Liver (tissue), 9 donors: Measurements from ENCODE around the gene KCTD3. TPM values are rescaled to one million over a fixed set of nuclear protein-coding genes. Genes with fewer than 3 reads are reported as not detected.
A peak's percentile ranks its signal among the peaks of the same experiment; 100 is the strongest.

ENCODE experiments used
- DNase-seq: peaks from one replicate; pipeline ENCODE4 v3.0.0-alpha.2; 2017; ENCODE audit warnings: low spot score
- H3K27ac ChIP-seq, 2 donors: one replicate each; pipeline ENCODE4 v1.7.0; 2013; ENCODE audit warnings: inconsistent platforms in 2 of 2, low read length in 2 of 2, control low read depth in 1 of 2, low read depth in 1 of 2, mild to moderate bottlenecking in 1 of 2
- H3K27me3 ChIP-seq, 4 donors: one replicate each; pipeline versions ENCODE4 v1.6.1 to v1.7.0; 2013; ENCODE audit warnings: low read length in 3 of 4, inconsistent platforms in 1 of 4, mild to moderate bottlenecking in 1 of 4, moderate library complexity in 1 of 4; ENCODE audit not compliant: control insufficient read depth in 4 of 4, insufficient read depth in 4 of 4
- H3K36me3 ChIP-seq, 4 donors: one replicate each; pipeline versions ENCODE4 v1.6.1 to v1.7.0; 2013; ENCODE audit warnings: low read length in 3 of 4, mild to moderate bottlenecking in 3 of 4, low read depth in 1 of 4, moderate library complexity in 1 of 4; ENCODE audit not compliant: control insufficient read depth in 4 of 4, insufficient read depth in 3 of 4
- H3K4me1 ChIP-seq, 4 donors: one replicate each; pipeline versions ENCODE4 v1.6.1 to v1.7.0; 2013; ENCODE audit warnings: low read length in 3 of 4, mild to moderate bottlenecking in 3 of 4, moderate library complexity in 1 of 4; ENCODE audit not compliant: control insufficient read depth in 4 of 4, insufficient read depth in 4 of 4
- H3K4me3 ChIP-seq, 3 donors: one replicate each; pipeline versions ENCODE4 v1.6.1 to v1.7.0; 2013; ENCODE audit warnings: low read length in 3 of 3, control low read depth in 1 of 3, low read depth in 1 of 3, mild to moderate bottlenecking in 1 of 3
- H3K9ac ChIP-seq, 2 donors: one replicate each; pipeline ENCODE4 v1.7.0; 2013; ENCODE audit warnings: low read length in 2 of 2, mild to moderate bottlenecking in 2 of 2, moderate library complexity in 2 of 2, control low read depth in 1 of 2, low read depth in 1 of 2
- H3K9me3 ChIP-seq, 4 donors: one replicate each; pipeline versions ENCODE4 v1.6.1 to v1.7.0; 2013; ENCODE audit warnings: low read length in 3 of 4; ENCODE audit not compliant: control insufficient read depth in 4 of 4
- FOXA1 ChIP-seq: IDR thresholded peaks from 2 replicates; pipeline ENCODE4 v1.6.1; 2016; ENCODE audit warnings: antibody characterized with exemption
- FOXA2 ChIP-seq: IDR thresholded peaks from 2 replicates; pipeline ENCODE4 v1.6.1; 2016; ENCODE audit warnings: antibody characterized with exemption
- GABPA ChIP-seq, 2 donors: IDR thresholded peaks in 1 of 2; conservative IDR thresholded peaks in 1 of 2; 2 replicates each; pipeline ENCODE4 v1.6.1; 2016; ENCODE audit warnings: antibody characterized with exemption in 2 of 2, mild to moderate bottlenecking in 1 of 2, moderate library complexity in 1 of 2
- HNF4A ChIP-seq, 2 donors: conservative IDR thresholded peaks; 2 replicates each; pipeline ENCODE4 v1.6.1; 2016; ENCODE audit warnings: antibody characterized with exemption in 2 of 2, mild to moderate bottlenecking in 2 of 2
- HNF4G ChIP-seq: IDR thresholded peaks from 2 replicates; pipeline ENCODE4 v1.6.1; 2016; ENCODE audit warnings: antibody characterized with exemption
- JUND ChIP-seq, 2 donors: IDR thresholded peaks; 2 replicates each; pipeline ENCODE4 v1.6.1; 2016; ENCODE audit warnings: antibody characterized with exemption in 2 of 2
- RAD21 ChIP-seq, 2 donors: IDR thresholded peaks; 2 replicates each; pipeline ENCODE4 v1.6.1; 2016; ENCODE audit warnings: antibody characterized with exemption in 2 of 2, mild to moderate bottlenecking in 2 of 2
- RXRA ChIP-seq, 2 donors: IDR thresholded peaks; 2 replicates each; pipeline ENCODE4 v1.6.1; 2017 to 2018; ENCODE audit warnings: antibody characterized with exemption in 2 of 2, mild to moderate bottlenecking in 1 of 2
- SP1 ChIP-seq: IDR thresholded peaks from 2 replicates; pipeline ENCODE4 v1.6.1; 2018; ENCODE audit warnings: antibody characterized with exemption, mild to moderate bottlenecking
- YY1 ChIP-seq: IDR thresholded peaks from 2 replicates; pipeline ENCODE4 v1.6.1; 2016; ENCODE audit warnings: antibody characterized with exemption, mild to moderate bottlenecking
- WGBS: extraction: QIAGEN DNeasy Blood & Tissue Kit; methylation state at CpG from one replicate; pipeline ENCODE4 v1.1.7; 2013; 5-methylcytosine and 5-hydroxymethylcytosine counted together
- polyA plus RNA-seq, 2 donors: library from polyadenylated mRNA; stranded (reverse) in 1 of 2; unstranded in 1 of 2; fragments of 200-250 nt in 1 of 2; fragments of >200 nt in 1 of 2; fragmentation: Nextera tagmentation in 1 of 2; extraction: Ambion mirVana in 1 of 2; gene quantifications; one replicate each; pipeline versions ENCODE4 v1.2.1 to v1.2.3, GENCODE V29; 2013 to 2015
- total RNA-seq, 2 donors: library from RNA; depleted of rRNA; stranded (reverse); fragments of >200 nt; gene quantifications; one replicate each; pipeline ENCODE4 v1.2.3, GENCODE V29; 2014
- TF ChIP-seq, protein P1 (sequence below): IDR thresholded peaks from 2 replicates; pipeline ENCODE4 v1.6.1; 2016; ENCODE audit warnings: antibody characterized with exemption
- TF ChIP-seq, protein P2 (sequence below): IDR thresholded peaks from 2 replicates; pipeline ENCODE4 v1.6.1; 2016; ENCODE audit warnings: antibody characterized with exemption, mild to moderate bottlenecking
- donor health status: healthy.
- donor health status: healthy.
- donor health status: healthy.
- donor health status: healthy.
- donor health status: healthy.

KCTD3 gene
- total and polyA plus RNA-seq, 4 donors, result 20.8 to 58.7 (median 26.1) TPM

DNA sequence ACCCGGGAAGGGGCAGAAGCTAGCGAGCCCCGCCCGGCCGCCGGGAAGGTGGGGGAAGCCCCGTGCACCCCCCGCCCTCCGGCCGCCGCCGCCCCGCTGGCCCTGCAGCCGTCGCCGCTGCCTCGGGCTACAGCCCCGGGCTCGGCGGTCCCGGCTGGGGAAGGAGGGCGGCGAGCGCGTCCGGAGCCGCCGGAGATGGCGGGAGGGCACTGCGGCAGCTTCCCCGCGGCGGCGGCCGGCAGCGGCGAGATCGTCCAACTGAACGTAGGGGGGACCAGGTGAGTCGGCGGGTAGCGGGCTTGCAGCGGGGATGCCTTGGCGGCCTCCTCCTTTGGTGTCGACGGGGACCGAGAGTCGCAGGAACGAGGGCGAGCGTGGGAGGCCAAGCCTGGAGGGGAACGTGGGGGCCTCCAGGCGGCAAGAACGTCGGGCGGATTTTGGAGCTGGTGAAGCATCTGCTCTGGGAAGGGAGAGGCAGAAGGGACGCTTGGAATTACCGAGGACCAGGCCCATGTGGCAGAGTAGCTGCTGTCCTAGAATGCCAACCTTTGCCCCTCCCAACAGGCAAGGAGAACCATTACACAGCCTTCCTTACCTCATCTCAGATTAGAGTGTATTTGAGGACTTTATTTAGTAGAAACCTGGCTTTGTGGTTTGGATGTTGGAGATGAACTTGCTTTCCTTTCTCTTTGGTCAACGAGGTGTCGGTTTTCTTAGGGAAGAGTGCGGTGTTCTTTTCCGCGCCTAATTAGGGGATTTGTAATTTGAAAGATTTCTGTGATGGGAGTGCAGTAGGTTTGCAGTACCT lies 591 bp downstream of the KCTD3 start:
- Histone ChIP-seq H3K27ac (peak overlapping the region; percentile 90 to 92), H3K4me1 (peaks cover 5 to 32% (median 12%) of the 10 kb centered on the region in 4 donors), H3K4me3 (peak overlapping the region; percentile 90 to 92 (median 91)), H3K36me3 (no peaks in the 10 kb centered on the region), H3K9me3 (no peaks in the 10 kb centered on the region), H3K27me3 (no peaks in the 10 kb centered on the region), H3K9ac (peak overlapping the region; percentile 51 to 87)
- WGBS, result under 1% methylated on average over 63 of the region's 63 CpGs
- peak; percentile 68 for DNase-seq
- TF ChIP-seq RXRA (IDR thresholded peaks at IDR 0.05) (peak in 1 of 2 donors; percentile 5), HNF4A (conservative IDR thresholded peaks at IDR 0.05) (peak; percentile 29 to 61), GABPA (IDR thresholded peaks at IDR 0.05 in 1 of 2, conservative IDR thresholded peaks at IDR 0.05 in 1 of 2) (no peak), YY1 (peak; percentile 55)

- Histone ChIP-seq H3K27ac (peak overlapping the region; percentile 90 to 92), H3K9ac (peak overlapping the region; percentile 51 to 87), H3K4me3 (peak overlapping the region; percentile 90 to 92 (median 91)), H3K4me1 (peaks cover 5 to 35% (median 12%) of the 10 kb centered on the region in 4 donors), H3K9me3 (no peaks in the 10 kb centered on the region), H3K36me3 (no peaks in the 10 kb centered on the region), H3K27me3 (no peaks in the 10 kb centered on the region)
- peak; percentile 39 for DNase-seq
- no peak for TF ChIP-seq GABPA (IDR thresholded peaks at IDR 0.05 in 1 of 2, conservative IDR thresholded peaks at IDR 0.05 in 1 of 2)
- peak in 1 of 2 donors; percentile 2 for TF ChIP-seq RXRA (IDR thresholded peaks at IDR 0.05)
- TF ChIP-seq FOXA1, result no peak
- TF ChIP-seq, protein P1, sequence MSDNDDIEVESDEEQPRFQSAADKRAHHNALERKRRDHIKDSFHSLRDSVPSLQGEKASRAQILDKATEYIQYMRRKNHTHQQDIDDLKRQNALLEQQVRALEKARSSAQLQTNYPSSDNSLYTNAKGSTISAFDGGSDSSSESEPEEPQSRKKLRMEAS, result no peak
- WGBS, result 3% methylated on average over 5 of the region's 5 CpGs
These were observed 1.2 kb downstream of the KCTD3 start for GRCh38 chr1:215568299-215568692.

- 69% methylated on average over 3 of the region's 3 CpGs for WGBS
- no peaks in the 10 kb centered on the region for H3K27me3 ChIP-seq
- no peaks in the 10 kb centered on the region for H3K9me3 ChIP-seq
- TF ChIP-seq RXRA (IDR thresholded peaks at IDR 0.05), result no peak
- TF ChIP-seq, protein P2, sequence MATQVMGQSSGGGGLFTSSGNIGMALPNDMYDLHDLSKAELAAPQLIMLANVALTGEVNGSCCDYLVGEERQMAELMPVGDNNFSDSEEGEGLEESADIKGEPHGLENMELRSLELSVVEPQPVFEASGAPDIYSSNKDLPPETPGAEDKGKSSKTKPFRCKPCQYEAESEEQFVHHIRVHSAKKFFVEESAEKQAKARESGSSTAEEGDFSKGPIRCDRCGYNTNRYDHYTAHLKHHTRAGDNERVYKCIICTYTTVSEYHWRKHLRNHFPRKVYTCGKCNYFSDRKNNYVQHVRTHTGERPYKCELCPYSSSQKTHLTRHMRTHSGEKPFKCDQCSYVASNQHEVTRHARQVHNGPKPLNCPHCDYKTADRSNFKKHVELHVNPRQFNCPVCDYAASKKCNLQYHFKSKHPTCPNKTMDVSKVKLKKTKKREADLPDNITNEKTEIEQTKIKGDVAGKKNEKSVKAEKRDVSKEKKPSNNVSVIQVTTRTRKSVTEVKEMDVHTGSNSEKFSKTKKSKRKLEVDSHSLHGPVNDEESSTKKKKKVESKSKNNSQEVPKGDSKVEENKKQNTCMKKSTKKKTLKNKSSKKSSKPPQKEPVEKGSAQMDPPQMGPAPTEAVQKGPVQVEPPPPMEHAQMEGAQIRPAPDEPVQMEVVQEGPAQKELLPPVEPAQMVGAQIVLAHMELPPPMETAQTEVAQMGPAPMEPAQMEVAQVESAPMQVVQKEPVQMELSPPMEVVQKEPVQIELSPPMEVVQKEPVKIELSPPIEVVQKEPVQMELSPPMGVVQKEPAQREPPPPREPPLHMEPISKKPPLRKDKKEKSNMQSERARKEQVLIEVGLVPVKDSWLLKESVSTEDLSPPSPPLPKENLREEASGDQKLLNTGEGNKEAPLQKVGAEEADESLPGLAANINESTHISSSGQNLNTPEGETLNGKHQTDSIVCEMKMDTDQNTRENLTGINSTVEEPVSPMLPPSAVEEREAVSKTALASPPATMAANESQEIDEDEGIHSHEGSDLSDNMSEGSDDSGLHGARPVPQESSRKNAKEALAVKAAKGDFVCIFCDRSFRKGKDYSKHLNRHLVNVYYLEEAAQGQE, result no peak
- TF ChIP-seq FOXA1, result no peak
- TF ChIP-seq HNF4G, result no peak
- no peak for TF ChIP-seq JUND (IDR thresholded peaks at IDR 0.05)
- TF ChIP-seq FOXA2, result no peak
- TF ChIP-seq, protein P1, result no peak
- no peak for TF ChIP-seq SP1
- no peak for TF ChIP-seq RAD21 (IDR thresholded peaks at IDR 0.05)
- no peak overlapping the region for H3K4me3 ChIP-seq
- peaks cover 5 to 36% (median 12%) of the 10 kb centered on the region in 4 donors for H3K4me1 ChIP-seq
- DNase-seq, result no peak
- H3K36me3 ChIP-seq, result no peaks in the 10 kb centered on the region
- no peak overlapping the region for H3K9ac ChIP-seq
- H3K27ac ChIP-seq, result no peak overlapping the region
These were observed 3.1 kb downstream of the KCTD3 start for GRCh38 chr1:215569986-215570824.
